HG03097 (cell line): ENCODE measurements around the gene CISD1.
"Not testable (repeated sequence)": the region's sequence is repeated elsewhere in the genome, so short reads cannot be mapped to it uniquely, and the experiment has no call there.

Source experiments
- ATAC-seq: cut with Tn5 transposase; IDR thresholded peaks from one replicate; pipeline ENCODE4 v1.9.1; 2021; ENCODE audit not compliant: unreplicated experiment, low FRiP score

Gene CISD1

DNA sequence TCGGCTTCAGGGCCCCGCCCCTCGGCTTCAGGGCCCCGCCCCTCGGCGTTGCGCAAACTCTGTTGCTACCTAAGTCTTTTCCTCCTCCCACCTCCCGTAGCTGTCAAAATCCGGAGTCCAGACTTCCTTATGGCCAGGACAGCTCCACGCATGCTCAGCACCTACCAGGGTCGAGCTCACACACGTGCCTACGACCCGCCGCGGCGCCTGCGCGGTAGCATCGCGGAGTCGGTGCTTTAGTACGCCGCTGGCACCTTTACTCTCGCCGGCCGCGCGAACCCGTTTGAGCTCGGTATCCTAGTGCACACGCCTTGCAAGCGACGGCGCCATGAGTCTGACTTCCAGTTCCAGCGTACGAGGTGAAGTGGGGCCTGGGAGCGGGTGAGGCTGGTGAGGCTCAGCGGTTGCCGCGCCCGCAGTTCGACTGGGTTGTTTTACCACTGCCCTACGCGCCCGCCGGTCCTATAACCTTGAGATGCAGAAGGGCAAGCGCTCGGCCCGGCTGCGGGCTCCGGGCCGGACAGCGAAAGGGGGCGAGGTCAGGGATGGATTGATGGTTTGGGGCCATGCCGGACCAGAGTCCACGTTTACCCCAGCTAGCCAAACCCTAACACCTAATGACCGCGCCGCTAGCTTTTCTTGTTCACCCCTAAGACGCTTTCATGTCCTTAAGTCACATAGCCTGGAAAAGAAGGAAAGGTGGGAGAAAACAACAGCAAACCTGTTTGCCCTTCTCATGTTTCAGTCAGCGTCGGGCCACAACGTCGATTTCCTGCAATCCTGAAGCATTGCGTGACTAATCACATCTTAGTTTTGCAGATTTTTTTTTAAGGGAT, at the start of gene CISD1:
TSS of gene CISD1 (plus strand) at position 217 of the 836 bp plus-strand sequence. CDS start at position 329, 112 bp downstream.
- peak; percentile 76 for ATAC-seq

DNA sequence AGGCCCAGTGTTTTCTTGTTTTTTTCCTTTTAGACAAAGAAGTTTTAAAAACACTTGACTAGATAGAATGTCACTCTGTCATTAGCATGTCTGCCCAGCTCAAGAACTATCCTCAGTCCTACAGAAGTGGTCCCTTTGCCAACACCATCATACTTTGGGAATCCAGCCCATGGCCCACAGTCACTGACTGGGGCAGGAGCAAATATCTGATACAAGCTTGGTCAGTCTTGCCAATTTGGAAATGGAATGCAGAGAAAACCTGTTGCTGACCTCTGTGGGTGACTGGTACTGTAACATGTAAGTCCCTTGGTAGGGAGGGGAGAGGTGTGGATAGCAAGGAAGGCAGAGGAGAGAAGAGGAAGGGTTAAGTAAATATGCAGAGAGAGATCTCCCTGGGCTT, 49.1 kb upstream of the CISD1 start:
- no peak for ATAC-seq

DNA sequence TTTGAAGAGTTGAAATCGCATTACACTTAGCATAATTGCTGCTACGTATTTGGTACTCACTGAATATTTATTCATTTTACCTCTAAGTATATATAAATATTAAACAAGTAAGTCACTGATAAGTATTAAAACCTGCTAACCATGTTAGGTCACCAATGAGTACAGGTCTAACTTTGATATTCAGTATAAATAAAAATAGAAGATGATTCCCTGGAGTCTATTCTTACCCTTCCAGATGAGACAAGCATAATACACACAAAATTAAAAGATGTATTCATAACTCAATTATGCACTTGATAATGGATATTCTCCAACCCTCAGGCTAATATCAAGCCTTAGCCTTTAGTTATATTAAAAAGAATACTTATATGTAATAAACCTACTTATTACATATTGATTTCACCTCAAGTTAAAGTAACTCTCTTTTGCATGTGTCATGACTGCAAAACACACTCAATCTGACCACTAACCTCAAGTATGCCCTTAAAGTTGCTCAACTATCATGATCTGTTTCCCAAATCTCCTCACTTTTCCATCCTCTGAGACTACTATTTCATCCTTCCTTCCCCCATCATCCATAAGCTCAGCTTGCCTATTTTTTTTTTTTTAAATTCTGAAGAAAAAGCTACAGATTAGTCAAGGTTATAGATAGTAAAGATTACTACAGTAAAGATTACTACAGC, 48.1 kb upstream of the CISD1 start:
- ATAC-seq: no peak

DNA sequence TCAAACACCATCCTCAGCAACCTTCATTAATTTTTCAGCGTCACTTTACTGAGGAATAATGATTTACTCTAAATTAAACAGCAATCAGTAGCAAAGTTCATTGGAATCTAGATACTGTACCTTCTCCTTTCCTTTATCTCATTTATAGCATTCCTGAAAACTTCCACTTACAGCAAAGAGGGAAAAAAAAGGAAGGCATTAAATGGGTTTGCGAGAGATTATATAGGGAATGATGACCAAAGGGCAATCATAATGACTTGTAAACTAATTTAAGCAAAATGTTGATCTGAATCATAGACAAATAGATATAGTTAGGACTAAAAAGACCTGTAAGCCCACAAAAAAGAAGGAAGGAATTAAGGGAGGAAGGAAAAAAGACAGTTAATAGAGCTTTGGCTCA, 43.3 kb upstream of the CISD1 start:
- no peak for ATAC-seq

DNA sequence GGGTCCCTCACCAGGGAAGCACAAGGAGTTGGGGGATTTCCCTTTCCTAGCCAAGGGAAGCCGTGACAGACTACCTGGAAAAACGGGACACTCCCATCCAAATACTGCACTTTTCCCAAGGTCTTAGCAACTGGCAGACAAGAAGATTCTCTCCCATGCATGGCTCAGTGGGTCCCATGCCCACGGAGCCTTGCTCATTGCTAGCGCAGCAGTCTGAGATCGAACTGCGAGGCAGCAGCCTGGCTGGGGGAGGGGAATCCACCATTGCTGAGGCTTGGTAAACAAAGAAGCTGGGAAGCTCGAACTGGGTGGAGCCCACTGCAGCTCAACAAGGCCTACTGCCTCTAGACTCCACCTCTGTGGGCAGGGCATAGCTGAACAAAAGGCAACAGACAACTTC, 39.1 kb upstream of the CISD1 start:
- ATAC-seq: not testable (repeated sequence)

DNA sequence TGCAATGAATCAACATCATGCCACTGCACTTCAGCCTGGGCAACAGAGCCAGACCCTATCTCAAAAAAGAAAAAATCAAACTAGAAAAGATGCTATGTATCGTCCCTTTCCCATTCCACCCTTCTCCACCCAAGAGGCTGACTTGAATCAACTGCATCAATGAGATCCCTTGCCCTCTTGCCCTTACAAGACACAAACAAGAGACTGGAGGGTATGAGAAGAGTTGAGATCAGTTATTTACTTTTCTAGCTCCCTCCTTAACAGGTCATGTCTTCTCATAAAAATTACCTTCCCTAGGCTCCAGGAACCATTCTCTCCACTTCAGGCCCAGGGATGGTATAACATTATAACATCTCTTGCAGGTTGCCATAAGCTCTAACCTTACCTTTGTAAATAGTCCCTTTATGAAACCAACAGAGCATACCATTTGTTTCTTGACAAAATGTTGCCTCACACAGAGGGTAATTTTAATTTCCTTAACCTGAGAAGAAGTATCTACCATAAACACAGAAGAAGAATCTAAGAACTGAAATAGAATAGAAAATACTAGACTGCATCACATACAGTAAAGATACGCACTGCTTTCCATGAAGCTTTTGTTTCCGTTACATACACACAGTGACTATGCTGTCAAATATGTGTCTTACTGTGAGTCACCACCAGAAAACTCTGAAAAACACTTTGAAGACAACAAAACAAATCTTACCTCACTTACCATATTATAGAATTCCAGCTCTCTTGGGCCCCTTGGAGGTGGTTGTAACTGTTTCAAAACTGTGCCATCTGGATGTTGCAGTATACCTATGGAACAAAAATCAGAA, 31.7 kb upstream of the CISD1 start:
- ATAC-seq: no peak

DNA sequence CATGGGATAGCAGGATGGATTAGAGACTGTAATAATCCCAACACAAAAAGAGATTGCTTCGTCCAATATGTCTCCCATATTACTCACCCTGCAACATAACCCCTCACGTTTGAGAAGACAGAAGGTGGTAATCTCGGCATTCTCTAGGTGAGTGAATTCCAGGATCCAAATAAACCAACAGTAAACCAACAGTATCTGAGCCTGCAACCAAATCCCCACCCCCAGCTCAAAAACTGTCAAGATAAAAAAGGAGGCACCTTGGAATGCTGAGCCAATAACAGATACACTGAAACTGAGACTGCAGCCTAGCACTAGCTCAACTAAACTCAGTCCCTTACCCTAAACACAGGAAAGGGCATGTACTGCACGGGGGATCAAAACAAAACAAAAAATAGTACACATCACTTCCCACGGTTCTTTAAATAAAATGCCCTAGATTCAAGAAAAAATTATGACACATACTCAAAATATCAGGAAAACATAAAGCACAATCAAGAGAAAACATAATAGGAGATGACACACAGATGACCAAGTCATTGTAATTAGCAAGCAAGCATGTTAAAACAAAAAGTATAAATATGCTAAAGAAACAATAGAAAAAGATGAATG, 29.3 kb upstream of the CISD1 start:
- no peak for ATAC-seq

DNA sequence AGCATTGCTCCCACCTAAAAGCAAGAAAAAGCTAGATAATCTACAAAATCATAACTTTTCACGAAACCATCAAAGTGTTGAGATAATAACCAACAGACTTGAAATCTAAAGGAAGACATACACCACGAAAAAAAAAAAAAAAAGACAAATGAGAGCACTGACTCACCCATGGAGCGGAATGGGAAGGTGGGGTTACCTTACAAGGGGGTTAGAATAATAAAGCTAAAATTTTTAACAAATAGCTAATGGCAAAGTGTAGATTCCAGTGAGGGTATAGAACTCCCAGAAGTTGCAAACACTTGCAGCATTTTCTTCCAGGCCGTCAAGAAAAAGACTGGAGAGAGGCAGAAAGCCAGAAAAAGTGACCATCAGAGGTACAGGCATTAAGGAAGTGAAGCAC, 28.4 kb upstream of the CISD1 start:
- ATAC-seq: no peak

DNA sequence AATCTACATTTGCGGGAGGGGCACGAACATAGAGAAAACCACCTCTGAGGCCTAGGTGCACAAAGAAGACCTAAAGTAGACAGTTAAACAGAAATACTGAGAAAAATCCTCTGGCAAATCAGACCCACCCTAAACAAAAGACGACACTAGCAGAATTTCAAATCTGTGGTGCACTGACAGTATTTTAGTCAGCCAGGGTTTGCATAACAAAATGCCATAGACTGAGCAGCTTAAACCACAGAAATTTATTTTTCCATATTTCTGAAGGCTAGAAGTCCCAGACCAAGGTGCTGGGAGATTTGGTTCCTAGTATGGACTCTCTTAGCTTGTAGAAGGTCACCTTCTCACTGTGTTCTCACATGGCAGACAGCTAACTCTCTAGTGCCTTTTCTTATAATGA, 27.6 kb upstream of the CISD1 start:
- ATAC-seq: no peak

DNA sequence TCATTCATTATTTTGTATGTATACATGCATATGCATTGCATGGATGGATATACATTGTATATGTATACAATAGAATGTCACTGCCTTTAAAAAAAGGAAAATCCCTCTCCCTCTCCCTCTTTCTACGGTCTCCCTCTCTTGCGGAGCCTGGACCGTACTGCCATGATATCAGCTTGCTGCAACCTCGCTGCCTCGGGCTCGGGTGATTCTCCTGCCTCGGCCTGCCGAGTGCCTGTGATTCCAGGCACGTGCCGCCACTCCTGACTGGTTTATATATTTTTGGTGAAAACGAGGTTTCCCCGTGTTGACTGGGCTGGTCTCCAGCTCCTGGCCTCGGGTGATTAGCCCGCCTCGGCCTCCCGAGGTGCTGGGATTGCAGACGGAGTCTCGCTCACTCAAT, 25.7 kb upstream of the CISD1 start:
- no peak for ATAC-seq

DNA sequence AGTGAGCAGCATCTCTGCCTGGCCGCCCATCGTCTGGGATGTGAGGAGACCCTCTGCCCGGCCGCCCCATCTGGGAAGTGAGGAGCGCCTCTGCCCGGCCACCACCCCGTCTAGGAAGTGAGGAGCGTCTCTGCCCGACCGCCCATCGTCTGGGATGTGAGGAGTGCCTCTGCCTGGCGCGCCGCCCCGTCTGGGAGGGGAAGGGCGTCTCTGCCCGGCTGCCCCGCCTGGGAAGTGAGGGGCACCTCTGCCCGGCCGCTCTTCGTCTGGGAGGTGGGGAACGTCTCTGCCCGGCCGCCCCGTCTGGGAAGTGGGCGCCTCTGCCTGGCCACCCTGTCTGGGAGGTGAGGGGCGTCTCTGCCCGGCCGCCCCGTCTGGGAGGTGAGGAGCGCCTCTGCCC, 25.2 kb upstream of the CISD1 start:
- ATAC-seq: not testable (repeated sequence)

DNA sequence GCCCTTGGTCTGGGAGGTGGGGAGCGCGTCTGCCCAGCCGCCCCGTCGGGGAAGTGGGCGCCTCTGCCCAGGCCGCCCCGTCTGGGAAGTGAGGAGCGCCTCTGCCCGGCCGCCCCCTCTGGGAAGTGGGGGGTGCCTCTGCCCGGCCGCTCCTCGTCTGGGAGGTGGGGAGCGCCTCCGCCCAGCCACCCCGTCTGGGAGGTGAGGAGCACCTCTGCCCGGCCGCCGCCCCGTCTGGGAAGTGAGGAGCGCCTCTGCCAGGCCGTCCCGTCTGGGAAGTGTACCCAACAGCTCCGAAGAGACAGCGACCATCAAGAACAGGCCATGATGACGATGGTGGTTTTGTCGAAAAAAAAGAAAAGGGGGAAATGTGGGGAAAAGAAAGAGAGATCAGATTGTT, 24.7 kb upstream of the CISD1 start:
- not testable (repeated sequence) for ATAC-seq

DNA sequence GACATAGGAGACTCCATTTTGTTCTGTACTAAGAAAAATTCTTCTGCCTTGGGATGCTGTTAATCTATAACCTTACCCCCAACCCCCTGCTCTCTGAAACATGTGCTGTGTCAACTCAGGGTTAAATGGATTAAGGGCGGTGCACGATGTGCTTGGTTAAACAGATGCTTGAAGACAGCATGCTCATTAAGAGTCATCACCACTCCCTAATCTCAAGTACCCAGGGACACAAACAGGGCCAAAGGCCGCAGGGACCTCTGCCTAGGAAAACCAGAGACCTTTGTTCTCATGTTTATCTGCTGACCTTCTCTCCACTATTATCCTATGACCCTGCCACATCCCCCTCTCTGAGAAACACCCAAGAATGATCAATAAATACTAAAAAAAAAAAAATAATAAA, 24.3 kb upstream of the CISD1 start:
- not testable (repeated sequence) for ATAC-seq

DNA sequence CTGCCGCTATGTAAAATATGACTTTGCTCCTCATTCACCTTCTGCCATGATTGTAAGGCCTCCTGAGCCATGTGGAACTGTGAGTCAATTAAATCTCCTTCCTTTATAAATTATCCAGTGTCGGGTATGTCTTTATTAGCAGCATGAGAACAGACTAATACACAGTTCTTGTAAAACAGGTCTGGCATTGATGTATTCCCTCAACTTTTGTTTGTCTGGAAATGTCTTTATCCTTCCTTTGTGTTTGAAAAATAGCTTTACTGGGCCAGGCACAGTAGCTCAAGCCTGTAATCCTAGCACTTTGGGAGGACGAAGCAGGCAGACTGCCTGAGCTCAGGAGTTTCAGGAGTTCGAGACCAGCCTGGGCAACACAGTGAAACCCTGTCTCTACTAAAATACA, 15.8 kb upstream of the CISD1 start:
- no peak for ATAC-seq

DNA sequence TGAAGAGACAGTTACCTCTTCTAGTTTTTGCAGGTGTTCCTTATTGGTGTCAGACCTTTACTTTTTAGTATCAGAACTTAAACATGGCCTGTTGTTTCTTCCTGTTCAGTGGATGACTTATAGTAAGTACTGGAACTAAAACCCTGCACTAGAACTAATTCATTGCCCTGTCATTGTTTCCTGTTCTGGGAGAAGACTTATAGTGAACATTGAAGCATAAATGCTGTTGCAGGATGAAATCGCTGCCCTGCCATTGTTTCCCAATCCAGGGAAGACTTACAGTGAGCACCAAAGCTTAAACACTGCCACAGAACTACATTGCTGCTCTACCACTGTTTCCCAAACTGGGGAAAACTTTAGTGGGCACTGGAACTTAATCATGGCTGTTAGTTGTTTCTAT, 14.3 kb upstream of the CISD1 start:
- ATAC-seq: no peak

DNA sequence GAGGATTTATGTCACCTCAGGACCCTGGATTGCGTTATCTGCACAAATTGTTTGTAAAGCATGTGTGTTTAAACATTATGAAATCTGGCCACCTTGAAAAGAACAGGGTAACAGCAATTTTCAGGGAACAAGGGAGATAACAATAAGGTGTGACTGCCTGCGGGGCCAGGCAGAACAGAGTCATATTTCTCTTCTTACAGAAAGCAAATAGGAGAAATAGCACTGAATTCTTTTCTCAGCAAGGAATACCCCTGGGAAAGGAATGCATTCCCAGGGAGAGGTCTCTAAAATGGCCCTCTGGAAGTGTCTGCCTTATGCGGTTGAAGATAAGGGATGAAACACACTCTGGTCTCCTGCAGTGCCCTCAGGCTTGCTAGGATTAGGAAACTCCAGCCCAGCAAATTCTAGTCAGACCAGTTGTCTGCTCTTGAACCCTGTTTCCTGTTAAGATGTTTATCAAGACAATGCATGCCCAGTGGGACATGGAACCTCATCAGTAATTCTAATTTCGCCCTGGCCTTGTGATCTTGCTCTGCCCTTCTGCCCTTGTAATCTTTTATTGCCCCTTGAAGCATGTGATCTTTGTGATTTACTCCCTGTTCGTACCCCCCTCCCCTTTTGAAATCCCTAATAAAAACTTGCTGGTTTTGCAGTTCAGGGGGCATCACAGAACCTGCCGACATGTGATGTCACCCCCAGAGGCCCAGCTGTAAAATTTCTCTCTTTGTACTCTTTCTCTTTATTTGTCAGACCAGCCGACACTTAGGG, 12.8 kb upstream of the CISD1 start:
- ATAC-seq: not testable (repeated sequence)

DNA sequence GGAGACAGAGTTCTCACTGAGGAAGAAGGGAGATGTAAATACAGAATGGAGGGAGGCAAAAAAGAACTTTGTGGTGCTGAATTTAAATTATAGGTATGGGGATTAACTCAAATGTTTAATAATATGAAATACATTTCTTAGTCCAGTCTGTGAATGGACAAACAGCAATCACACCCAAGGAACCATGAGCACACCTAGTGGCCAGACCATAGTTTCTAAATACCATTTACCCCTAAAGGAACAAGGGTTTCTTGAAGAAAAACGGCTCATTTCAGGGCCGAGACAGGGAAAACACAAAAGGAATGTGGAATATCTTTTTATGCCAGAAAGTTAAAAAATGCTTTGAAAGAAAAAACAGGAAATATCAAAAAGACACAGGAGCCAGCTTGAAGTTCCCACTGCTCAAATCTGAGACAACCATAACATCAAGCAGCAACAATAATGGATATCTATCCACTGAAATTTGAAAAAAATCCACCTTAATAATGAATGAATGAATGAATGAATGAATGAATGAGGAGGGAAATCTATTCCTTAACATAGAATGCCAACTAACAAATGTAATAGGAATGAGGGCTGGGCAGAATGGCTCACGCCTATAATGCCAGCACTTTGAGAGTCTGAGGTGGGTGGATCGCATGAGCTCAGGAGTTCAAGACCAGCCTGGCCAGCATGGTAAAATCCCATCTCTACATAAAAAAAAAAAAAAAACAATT, 9.8 kb upstream of the CISD1 start:
- ATAC-seq: no peak

DNA sequence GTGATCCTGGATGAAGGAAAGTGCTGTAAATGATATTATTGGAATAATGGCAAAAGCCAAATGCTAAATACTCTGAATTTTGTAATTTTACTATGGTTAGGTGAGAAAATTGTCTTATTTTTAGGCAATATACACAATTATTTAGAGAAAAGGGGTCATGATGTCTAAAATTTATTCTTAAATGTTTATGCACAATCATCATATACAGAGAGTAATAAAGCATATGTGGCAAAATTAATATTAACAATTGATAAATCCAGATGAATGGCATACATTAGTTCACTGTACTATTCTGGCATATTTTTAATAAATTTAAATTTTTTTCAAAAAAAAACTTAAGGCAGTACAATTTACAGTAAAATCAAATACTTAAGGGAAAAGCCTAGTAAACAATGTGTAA, 8.6 kb upstream of the CISD1 start:
- ATAC-seq: no peak

DNA sequence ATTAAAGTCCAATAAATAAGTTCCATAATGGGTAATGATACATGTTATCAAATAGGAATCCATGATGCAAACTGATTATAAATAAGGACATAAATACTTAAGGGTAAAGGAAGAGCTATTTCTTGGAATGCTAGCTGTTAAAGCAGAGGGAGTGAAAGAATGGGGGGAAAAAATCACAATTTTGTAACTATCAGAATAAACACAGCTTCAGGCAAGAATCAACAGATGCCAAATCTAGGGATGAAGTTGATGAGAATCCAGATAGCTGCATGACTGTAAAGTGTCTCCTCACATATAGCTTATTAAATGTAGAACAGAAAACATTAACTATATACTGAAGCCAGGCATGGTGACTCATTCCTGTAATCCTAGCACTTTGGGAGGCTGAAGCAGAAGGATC, 6.2 kb upstream of the CISD1 start:
- no peak for ATAC-seq
